GM19043 (cell line): ENCODE results near the gene WDCP.
"Not testable (repeated sequence)": the region's sequence is repeated elsewhere in the genome, so short reads cannot be mapped to it uniquely, and the experiment has no call there.

Experiments
- ATAC-seq: cut with Tn5 transposase; IDR thresholded peaks from one replicate; pipeline ENCODE4 v1.9.1; 2021; ENCODE audit warnings: low read depth; ENCODE audit not compliant: unreplicated experiment

Gene WDCP

GRCh38 chr2:24065341-24065740 is 18.1 kb upstream of the WDCP start:
- no peak for ATAC-seq

- ATAC-seq: no peak
These were observed 11.5 kb upstream of the WDCP start for GRCh38 chr2:24058564-24059271.

- ATAC-seq: no peak
These were observed 8.6 kb upstream of the WDCP start for GRCh38 chr2:24055750-24056149.

- no peak for ATAC-seq
These were observed 7.3 kb upstream of the WDCP start for GRCh38 chr2:24054366-24055010.

GRCh38 chr2:24052951-24053350 is 5.8 kb upstream of the WDCP start:
- no peak for ATAC-seq

GRCh38 chr2:24051833-24052232 is 4.6 kb upstream of the WDCP start:
- no peak for ATAC-seq

GRCh38 chr2:24050041-24050979 is 3.1 kb upstream of the WDCP start:
- no peak for ATAC-seq

GRCh38 chr2:24049485-24050021 is 2.4 kb upstream of the WDCP start, which contains the start of gene FKBP1B:
Gene FKBP1B (plus strand): TSS chr2:24049741. CDS start chr2:24049850, 109 bp downstream.
- no peak for ATAC-seq

GRCh38 chr2:24048769-24049484 is 1.7 kb upstream of the WDCP start:
- no peak for ATAC-seq

GRCh38 chr2:24047703-24048033 is 477 bp upstream of the WDCP start:
- peak; percentile 2 for ATAC-seq

- ATAC-seq: no peak
These were observed 627 bp downstream of the WDCP start for GRCh38 chr2:24046599-24046929.

- no peak for ATAC-seq
These were observed 1.4 kb downstream of the WDCP start for GRCh38 chr2:24045511-24046508.

GRCh38 chr2:24043133-24043532 is 4.1 kb downstream of the WDCP start:
- ATAC-seq: not testable (repeated sequence)

GRCh38 chr2:24040511-24040910 is 6.7 kb downstream of the WDCP start:
- ATAC-seq: no peak

- no peak for ATAC-seq
These were observed 8.2 kb downstream of the WDCP start for GRCh38 chr2:24038786-24039499.

GRCh38 chr2:24026233-24026632 is 21.0 kb downstream of the WDCP start:
- no peak for ATAC-seq

- ATAC-seq: no peak
These were observed 22.1 kb downstream of the WDCP start for GRCh38 chr2:24024996-24025663.

GRCh38 chr2:24024018-24024417 is 23.2 kb downstream of the WDCP start:
- no peak for ATAC-seq
